Activated CD4-positive, alpha-beta T cell treated with anti-CD3 and anti-CD28 coated beads, Interleukin-2, Interleukin-4, amounts not matched to agents 100 ng/mL and 50 ng/mL, durations not matched to agents 16 hours and 8 hours (primary cell): ENCODE results near the gene FLRT2.

Source experiments
- DNase-seq: peaks from one replicate; pipeline ENCODE4 v3.0.0-alpha.2; 2020; ENCODE audit warnings: low spot score

The FLRT2 gene

GRCh38 chr14:85531141-85531586, 1.2 kb downstream of the FLRT2 start:
- DNase-seq, result no peak

- DNase-seq, result no peak
Observed at GRCh38 chr14:85531587-85532373, 1.8 kb downstream of the FLRT2 start.

DNA sequence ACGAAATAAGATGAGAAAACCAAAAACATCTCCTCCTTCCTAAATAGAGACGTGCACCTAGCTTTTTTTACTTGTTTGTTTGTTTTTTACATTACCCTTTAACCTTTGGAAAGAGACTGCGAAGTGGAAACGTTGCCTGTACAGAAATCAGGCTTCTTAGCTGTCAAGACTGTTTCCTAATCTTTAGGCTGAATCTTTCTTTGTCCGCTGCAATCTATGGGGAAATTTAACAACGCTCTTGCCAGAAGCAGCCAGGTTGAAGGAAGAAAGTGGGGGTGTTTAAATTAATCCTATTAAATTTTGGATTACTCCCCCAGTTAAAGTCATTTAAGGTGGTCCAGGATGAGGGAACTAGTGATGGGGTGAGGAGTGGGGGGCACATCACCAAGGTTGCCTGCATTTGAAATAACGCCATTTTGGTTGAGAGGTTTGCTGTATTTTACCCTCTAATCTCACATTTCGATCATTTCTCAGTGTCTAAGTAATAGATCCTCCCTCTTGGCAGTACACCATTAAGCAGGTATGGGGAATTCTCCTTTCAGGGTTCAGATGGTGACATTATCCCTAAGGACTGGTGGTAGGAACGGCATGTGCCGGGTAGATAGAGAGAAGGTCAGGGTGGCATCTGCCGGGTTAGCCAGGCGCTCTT, 2.6 kb downstream of the FLRT2 start:
- no peak for DNase-seq

DNA sequence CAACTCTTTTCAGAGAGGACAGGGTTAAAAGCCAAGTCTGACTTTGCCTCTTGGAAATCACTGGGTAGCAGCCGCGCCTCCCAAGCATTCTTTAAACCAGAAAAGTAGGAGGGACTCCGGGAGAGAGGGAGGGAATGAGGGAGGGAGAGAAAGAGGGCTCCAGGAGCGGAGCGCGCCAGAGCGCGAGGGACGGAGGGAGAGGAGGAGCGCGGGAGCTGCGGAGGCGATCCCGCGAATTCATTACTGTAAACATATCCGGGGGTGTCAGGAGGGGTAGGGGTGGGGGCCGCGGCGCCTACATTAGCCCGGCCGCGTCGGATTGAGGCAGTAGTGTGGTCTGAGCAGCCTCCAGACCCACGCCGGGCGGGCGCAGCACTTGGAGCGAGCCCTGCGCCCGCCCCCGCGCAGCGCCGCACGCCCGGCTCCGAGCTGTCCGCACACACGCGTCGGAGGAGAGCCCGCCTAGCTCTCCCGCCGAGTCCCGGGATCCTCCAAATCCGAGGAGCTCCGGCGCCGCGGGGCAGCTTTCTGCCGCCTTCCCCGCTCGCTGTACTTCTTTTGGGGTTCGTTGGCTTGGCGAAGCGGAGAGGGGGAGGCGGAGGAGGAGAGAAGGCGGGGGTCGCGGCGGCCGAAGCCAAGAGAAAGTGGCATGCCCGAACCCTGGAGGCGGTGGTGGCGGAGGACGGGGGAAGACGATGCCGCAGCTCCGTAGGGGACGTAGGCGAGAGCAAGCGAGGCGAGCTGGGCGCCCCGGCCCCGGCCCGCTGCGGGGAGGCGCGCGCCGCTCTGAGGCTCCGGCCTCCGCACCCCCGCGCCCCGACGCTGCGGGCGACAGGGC, 3.3 kb downstream of the FLRT2 start:
- DNase-seq, result no peak

- DNase-seq, result no peak
Observed at GRCh38 chr14:85533861-85534291, 3.9 kb downstream of the FLRT2 start.

GRCh38 chr14:85534458-85535293, 4.7 kb downstream of the FLRT2 start:
- no peak for DNase-seq

DNA sequence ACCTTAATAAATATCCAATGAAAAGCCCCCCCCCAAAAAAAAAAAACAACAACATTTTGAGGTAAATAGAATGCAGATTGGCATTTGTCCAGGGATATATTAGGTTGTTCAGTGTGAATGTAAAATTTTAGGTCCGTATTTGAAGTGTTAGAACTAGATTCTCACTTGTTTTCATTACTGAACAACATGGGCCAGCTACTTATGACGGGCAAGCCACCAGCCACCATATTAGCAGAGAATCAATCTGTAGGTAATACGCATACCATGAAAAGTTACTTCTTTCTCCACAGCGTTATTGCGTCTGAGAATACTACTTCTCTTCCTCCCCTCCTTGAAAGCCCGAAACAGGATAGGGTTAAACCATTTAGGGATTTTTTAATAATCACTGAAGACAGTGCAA, 5.4 kb downstream of the FLRT2 start:
- DNase-seq, result no peak

- no peak for DNase-seq
Observed at GRCh38 chr14:85535991-85536832, 6.3 kb downstream of the FLRT2 start.

DNA sequence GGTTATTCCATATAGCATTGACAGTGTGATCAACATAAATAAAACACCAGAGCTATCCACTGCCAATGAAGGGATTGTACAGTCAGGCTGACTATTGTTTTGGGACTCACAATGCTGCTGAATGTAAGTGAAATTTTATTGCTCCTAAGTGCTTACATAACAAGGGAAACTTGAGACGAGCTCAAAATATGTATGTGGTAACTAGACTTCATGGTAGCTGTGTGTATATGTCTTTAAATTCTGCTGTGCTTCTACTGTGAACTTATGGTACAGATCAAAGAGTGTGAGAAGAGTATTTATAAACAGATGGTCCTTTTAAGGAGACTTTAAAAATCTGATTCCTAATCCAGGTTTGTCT, 6.9 kb downstream of the FLRT2 start:
- DNase-seq, result no peak

DNA sequence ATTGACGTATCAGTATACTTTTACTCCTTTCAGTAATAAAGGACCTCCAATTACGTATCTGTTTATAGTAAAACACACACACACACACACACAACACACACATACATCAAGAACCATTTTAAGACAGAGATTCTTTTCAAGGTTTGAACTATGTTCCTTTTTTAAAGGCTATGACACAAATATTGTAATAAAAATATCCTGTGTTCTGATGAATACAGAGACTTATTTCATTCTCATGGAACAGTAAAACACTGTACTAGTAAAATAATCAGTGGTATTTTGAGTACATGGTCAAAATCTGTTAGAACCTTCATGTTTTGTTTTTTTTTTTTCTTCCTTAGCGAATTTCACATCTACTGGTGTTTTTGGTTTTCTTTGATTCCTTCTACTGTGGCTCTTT, 7.6 kb downstream of the FLRT2 start:
- no peak for DNase-seq

DNA sequence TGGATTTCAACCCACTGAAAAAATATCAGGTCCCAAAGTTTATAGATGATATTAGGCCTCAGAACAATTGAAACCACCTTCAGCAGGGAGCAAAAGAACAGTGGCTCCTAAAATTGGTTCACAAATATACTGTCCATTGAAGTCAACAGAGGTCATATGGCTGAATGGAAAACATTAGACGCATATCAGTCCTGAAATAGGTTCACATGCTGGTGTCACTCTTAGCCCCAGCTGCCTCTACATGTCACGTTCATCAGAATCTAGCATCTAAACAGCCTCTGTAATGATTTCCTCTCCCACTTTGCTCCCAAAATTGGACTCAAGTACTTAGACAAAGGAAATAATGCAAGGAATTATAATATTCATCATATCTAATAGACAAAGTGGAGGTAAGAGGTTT, 8.7 kb downstream of the FLRT2 start:
- no peak for DNase-seq

DNA sequence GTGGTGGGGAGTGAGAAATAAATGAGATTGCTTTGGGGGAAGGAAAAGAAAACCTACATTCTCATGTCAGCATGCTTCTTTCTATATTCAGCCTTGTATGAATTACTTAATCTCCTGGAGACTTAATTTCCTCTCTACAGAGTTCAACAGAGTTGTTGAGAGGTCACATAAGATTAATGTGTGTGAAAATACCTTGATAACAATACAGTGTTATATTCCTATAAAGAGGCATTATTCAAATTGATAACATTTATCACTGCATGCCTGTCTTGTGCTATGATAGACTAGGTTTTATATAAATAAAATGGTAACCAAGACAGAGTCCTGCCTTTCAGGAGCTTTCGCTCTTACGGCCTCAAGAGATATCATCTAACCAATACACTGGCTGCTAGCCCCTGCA, 9.6 kb downstream of the FLRT2 start:
- no peak for DNase-seq

DNA sequence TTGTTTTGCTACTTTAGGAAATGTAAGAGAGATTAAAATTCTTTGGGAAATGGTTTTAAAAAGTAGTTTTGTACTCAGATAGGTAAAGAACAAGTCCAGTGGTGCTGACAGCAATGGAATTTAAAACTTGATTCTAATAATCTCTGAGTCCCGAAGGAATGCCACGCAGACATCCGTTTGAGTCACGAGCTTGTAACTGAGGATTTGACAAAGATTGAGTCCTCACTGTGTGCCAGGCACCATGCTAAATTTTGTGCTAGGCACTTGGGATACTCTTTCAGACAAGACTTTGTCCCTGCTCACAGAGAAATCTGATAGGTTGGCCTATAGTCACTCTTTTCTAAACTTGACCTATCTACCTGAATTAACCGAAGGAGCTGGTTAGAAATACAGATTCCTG, 12.7 kb downstream of the FLRT2 start:
- DNase-seq, result no peak

GRCh38 chr14:85545738-85546137, 15.8 kb downstream of the FLRT2 start:
- no peak for DNase-seq

DNA sequence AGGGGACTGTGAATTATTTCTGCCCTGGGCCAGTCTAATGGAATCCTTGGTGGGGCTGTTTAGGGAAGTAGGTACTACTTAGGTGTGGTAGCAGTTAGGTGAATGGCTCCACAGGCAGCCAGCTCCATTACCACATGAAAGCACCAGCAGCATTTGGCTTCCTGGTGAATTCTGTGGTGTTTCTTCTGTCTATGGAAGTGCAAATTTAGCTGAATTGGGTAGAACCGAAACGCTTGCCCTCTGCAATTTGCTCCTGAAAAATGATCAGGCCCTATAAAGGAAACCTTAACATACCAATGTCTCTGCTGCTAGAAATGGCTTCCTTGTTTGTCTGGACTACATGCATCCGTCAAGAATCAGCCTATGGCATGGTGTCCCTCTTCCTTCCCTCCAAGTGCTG, 16.4 kb downstream of the FLRT2 start:
- DNase-seq, result no peak

DNA sequence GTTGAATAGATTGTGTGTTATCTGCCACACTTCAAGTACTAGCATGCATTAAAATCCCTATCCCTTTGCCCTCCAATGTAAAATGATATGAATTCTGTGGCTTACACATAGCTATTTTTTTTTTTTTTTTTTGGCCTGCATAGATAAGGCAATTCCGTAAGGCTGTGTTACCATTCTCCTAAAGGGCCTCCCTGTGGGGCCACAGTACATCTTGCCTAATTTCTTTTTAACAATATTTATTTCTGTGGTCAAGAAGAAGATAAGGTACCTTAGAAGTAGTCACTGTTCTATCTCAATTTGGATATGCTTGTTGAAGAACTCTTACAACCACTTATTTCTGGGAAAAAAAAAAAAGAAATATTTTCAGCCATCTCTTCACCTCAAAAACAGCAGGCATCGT, 19.8 kb downstream of the FLRT2 start:
- DNase-seq, result no peak

- DNase-seq, result no peak
Observed at GRCh38 chr14:85554106-85554505, 24.2 kb downstream of the FLRT2 start.

- DNase-seq, result no peak
Observed at GRCh38 chr14:85556267-85556666, 26.3 kb downstream of the FLRT2 start.

- no peak for DNase-seq
Observed at GRCh38 chr14:85558505-85558904, 28.6 kb downstream of the FLRT2 start.

DNA sequence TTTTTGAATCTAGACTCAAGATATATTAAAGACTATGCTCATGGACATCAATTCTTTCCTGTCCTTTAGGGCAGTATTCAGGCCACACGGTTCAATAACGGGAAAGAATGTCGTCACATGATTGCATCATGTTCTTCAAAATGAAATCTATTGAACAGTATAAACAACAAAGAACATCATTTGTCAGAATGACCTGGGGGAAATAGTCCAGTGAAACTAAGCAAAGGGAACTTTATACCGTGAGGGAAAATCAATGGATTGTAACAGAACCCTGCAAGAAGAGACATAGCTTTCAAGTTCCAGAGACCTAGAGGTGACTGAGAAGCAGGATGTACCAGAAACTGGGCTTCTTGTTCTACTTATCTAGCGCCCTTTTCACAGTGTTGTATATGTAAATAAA, 32.7 kb downstream of the FLRT2 start:
- DNase-seq, result no peak
